Measurements from ENCODE around the gene IDH3G. TPM values are rescaled to one million over a fixed set of nuclear protein-coding genes. Genes with fewer than 3 reads are reported as not detected.

The IDH3G gene
- total RNA-seq, 2 experiments from 2014 or later, result 51.8 to 52.5 TPM

GRCh38 chrX:153814591-153815315 lies 20.6 kb upstream of the IDH3G start:
- TF ChIP-seq EZH2phosphoT487 (IDR thresholded peaks at IDR 0.05; ENCODE audit: borderline replicate concordance, low read depth, low read length), result no peak
- Histone ChIP-seq H3K4me2 (ENCODE audit: low read length) (no peak overlapping the region), H3K36me3 (ENCODE audit: insufficient read depth, low read length) (no peaks in the 10 kb centered on the region), H2AFZ (ENCODE audit: low read length) (no peak overlapping the region), H3K27ac (ENCODE audit: low read depth, low read length, poor library complexity, severe bottlenecking) (no peak overlapping the region), H3K4me1 (ENCODE audit: insufficient read depth, low read length, poor library complexity, severe bottlenecking) (no peaks in the 10 kb centered on the region), H3K9me3 (ENCODE audit: low read length) (no peaks in the 10 kb centered on the region), H3K4me3 (ENCODE audit: low read depth, low read length, poor library complexity, severe bottlenecking) (no peak overlapping the region), H3K9me2 (ENCODE audit: insufficient read depth, low read length) (no peaks in the 10 kb centered on the region), H3K79me2 (ENCODE audit: insufficient read depth, low read depth, low read length) (no peaks in the 10 kb centered on the region), H4K20me1 (ENCODE audit: insufficient read depth, low read length) (no peaks in the 10 kb centered on the region)
- intact Hi-C loops (cut with micrococcal nuclease; ENCODE audit: unreplicated experiment), result no loop called here
- no TSS peak for BruUV-seq (replicated peaks)
- ChIA-PET CTCF (ENCODE audit: unreplicated experiment) (no interaction called here), POLR2A (no interaction called here)
- no peak for DNase-seq (ENCODE audit: low spot score)

GRCh38 chrX:153813161-153813560 lies 19.0 kb upstream of the IDH3G start:
- no peaks in the 10 kb centered on the region for H4K20me1 ChIP-seq (ENCODE audit: insufficient read depth, low read length)
- TF ChIP-seq EZH2phosphoT487 (IDR thresholded peaks at IDR 0.05; ENCODE audit: borderline replicate concordance, low read depth, low read length), result no peak
- no peak for TF ChIP-seq CTCF (conservative IDR thresholded peaks at IDR 0.05; ENCODE audit: low read length)
- no peaks in the 10 kb centered on the region for H3K36me3 ChIP-seq (ENCODE audit: insufficient read depth, low read length)
- BruUV-seq (replicated peaks), result no TSS peak
- no peak overlapping the region for H3K4me2 ChIP-seq (ENCODE audit: low read length)
- H3K27ac ChIP-seq (ENCODE audit: low read depth, low read length, poor library complexity, severe bottlenecking), result no peak overlapping the region
- no peaks in the 10 kb centered on the region for H3K9me2 ChIP-seq (ENCODE audit: insufficient read depth, low read length)
- ChIA-PET CTCF (ENCODE audit: unreplicated experiment) (no interaction called here), POLR2A (interaction anchor here (0.6 kb wide), 1 partner anchor 26 kb away, joined by 3 read pairs; no protein-coding TSS in a partner anchor)
- no peak for DNase-seq (ENCODE audit: low spot score)
- H3K9me3 ChIP-seq (ENCODE audit: low read length), result no peaks in the 10 kb centered on the region
- intact Hi-C loops (cut with micrococcal nuclease; ENCODE audit: unreplicated experiment), result no loop called here
- no peak overlapping the region for H2AFZ ChIP-seq (ENCODE audit: low read length)
- H3K79me2 ChIP-seq (ENCODE audit: insufficient read depth, low read depth, low read length), result no peaks in the 10 kb centered on the region
- no peaks in the 10 kb centered on the region for H3K4me1 ChIP-seq (ENCODE audit: insufficient read depth, low read length, poor library complexity, severe bottlenecking)
- no peak overlapping the region for H3K4me3 ChIP-seq (ENCODE audit: low read depth, low read length, poor library complexity, severe bottlenecking)

- Histone ChIP-seq H3K4me3 (ENCODE audit: low read depth, low read length, poor library complexity, severe bottlenecking) (no peak overlapping the region), H2AFZ (ENCODE audit: low read length) (no peak overlapping the region), H3K9me3 (ENCODE audit: low read length) (no peaks in the 10 kb centered on the region), H4K20me1 (ENCODE audit: insufficient read depth, low read length) (no peaks in the 10 kb centered on the region), H3K36me3 (ENCODE audit: insufficient read depth, low read length) (no peaks in the 10 kb centered on the region), H3K4me2 (ENCODE audit: low read length) (no peak overlapping the region), H3K4me1 (ENCODE audit: insufficient read depth, low read length, poor library complexity, severe bottlenecking) (no peaks in the 10 kb centered on the region), H3K79me2 (ENCODE audit: insufficient read depth, low read depth, low read length) (no peaks in the 10 kb centered on the region), H3K9me2 (ENCODE audit: insufficient read depth, low read length) (no peaks in the 10 kb centered on the region), H3K27ac (ENCODE audit: low read depth, low read length, poor library complexity, severe bottlenecking) (no peak overlapping the region)
- no peak for TF ChIP-seq EZH2phosphoT487 (IDR thresholded peaks at IDR 0.05; ENCODE audit: borderline replicate concordance, low read depth, low read length)
- no peak for TF ChIP-seq CTCF (conservative IDR thresholded peaks at IDR 0.05; ENCODE audit: low read length)
- ChIA-PET CTCF (ENCODE audit: unreplicated experiment) (no interaction called here), POLR2A (no interaction called here)
- intact Hi-C loops (cut with micrococcal nuclease; ENCODE audit: unreplicated experiment), result no loop called here
- no TSS peak for BruUV-seq (replicated peaks)
- DNase-seq (ENCODE audit: low spot score), result no peak
Observed at GRCh38 chrX:153812220-153812619, 18.0 kb upstream of the IDH3G start.
